Pancreas (tissue), 10 donors: ENCODE data around the gene MAP1B. TPM values are rescaled to one million over a fixed set of nuclear protein-coding genes. Genes with fewer than 3 reads are reported as not detected.

Experiments used
- ATAC-seq, 4 donors: fragments of 200-7000 bp; cut with Tn5 transposase; one replicate each; pipeline versions ENCODE4 v1.8.0 to v1.9.1; 2020; ENCODE audit warnings: mild to moderate bottlenecking in 4 of 4, moderate library complexity in 4 of 4
- DNase-seq, 6 donors: peaks; one replicate each; pipeline ENCODE4 v3.0.0-alpha.2; 2020
- FAIRE-seq: peaks from 2 replicates; lab custom pipeline; 2012; peaks lifted over from hg19 to GRCh38; lab: Jason Lieb, UNC
- H3K27ac ChIP-seq, 4 donors: fragments of 200-600 bp; sonication (generic); 1 replicate in 3 of 4; 2 replicates in 1 of 4; pipeline versions ENCODE4 v1.5.0 to v1.8.0; 2020
- H3K27me3 ChIP-seq, 4 donors: fragments of 200-600 bp; one replicate each; pipeline ENCODE4 v1.8.0; 2021
- H3K36me3 ChIP-seq, 3 donors: fragments of 200-600 bp; sonication (generic) in 1 of 3; one replicate each; pipeline versions ENCODE4 v1.5.0 to v1.8.0; 2020 to 2021
- H3K4me1 ChIP-seq, 3 donors: fragments of 200-600 bp; one replicate each; pipeline ENCODE4 v1.8.0; 2021
- H3K4me3 ChIP-seq, 4 donors: fragments of 200-600 bp; sonication (generic) in 2 of 4; one replicate each; pipeline versions ENCODE4 v1.5.0 to v1.8.0; 2020 to 2021
- H3K9me3 ChIP-seq, 4 donors: fragments of 200-600 bp; one replicate each; pipeline ENCODE4 v1.8.0; 2021
- WGBS, 2 donors: extraction: QIAGEN DNeasy Blood & Tissue Kit; methylation state at CpG; one replicate each; pipeline ENCODE4 v1.1.7; 2013; 5-methylcytosine and 5-hydroxymethylcytosine counted together
- intact Hi-C, 3 donors: fragments of 100-400 bp; cut with DNase I; formaldehyde crosslinking; loops; one replicate each; pipeline versions ENCODE4 v1.11.1 to v1.14.2; 2022
- polyA plus RNA-seq, 2 donors: library from polyadenylated mRNA; stranded (reverse); fragments of 200-250 nt; gene quantifications; one replicate each; pipeline ENCODE4 v1.2.3, GENCODE V29; 2013
- total RNA-seq, 6 donors: library from RNA; stranded (reverse); fragmentation: NEBNext Ultra II Directional in 4 of 6; extraction: Animal tissue kit (Norgen Biotek cat#: 25700) in 4 of 6; gene quantifications; one replicate each; pipeline versions ENCODE4 v1.2.1 to v1.2.4, GENCODE V29; 2021 to 2023
- TF ChIP-seq, protein P1 (sequence below), 4 donors: fragments of 200-600 bp; sonication (generic) in 3 of 4; IDR thresholded peaks; one replicate each; pipeline versions ENCODE4 v1.5.0 to v1.8.0; 2021; ENCODE audit warnings: antibody characterized with exemption in 4 of 4
- donor health status: healthy with polysubstance abuse.
- donor health status: DM: no; HTN: no; CAD: no; lungs with moderate emphysema.
- donor health status: DM: no; HTN: no; CAD: no.
- donor health status: control.
- donor health status: control.
- donor health status: Bipolar disorder and iron deficiency.
- donor health status: DM: yes; HTN: yes; CAD: no.
- donor health status: DM: no; HTN: no; CAD: no.
- donor health status: DM: no; HTN: no; CAD: no.
- donor health status: DM: yes; HTN: yes; CAD: no.

The MAP1B gene
- total and polyA plus RNA-seq, 8 donors: 2.4 to 16.8 (median 5.4) TPM

DNA sequence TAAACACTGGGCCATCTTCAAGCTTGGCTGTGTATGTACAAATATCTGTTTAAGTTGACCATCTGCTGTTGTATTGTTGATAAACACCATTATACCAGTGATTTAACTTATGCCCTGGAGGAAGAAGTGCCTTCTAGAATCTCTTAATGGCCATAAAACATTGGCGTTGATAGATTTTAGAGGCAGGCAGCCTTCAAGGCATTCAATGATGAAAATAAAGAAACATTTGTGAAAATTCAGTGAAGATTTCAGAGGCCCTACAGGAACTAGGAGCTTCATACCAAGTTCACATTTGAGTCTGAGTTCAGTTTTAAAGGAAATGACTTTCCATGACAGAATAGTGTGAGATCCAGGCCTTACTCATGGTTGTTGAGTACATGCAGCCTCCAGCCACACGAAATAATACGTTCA lies 52.2 kb downstream of the MAP1B start:
- H3K27me3 ChIP-seq: no peaks in the 10 kb centered on the region
- TF ChIP-seq, protein P1, sequence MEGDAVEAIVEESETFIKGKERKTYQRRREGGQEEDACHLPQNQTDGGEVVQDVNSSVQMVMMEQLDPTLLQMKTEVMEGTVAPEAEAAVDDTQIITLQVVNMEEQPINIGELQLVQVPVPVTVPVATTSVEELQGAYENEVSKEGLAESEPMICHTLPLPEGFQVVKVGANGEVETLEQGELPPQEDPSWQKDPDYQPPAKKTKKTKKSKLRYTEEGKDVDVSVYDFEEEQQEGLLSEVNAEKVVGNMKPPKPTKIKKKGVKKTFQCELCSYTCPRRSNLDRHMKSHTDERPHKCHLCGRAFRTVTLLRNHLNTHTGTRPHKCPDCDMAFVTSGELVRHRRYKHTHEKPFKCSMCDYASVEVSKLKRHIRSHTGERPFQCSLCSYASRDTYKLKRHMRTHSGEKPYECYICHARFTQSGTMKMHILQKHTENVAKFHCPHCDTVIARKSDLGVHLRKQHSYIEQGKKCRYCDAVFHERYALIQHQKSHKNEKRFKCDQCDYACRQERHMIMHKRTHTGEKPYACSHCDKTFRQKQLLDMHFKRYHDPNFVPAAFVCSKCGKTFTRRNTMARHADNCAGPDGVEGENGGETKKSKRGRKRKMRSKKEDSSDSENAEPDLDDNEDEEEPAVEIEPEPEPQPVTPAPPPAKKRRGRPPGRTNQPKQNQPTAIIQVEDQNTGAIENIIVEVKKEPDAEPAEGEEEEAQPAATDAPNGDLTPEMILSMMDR (IDR thresholded peaks at IDR 0.05): no peak
- no peaks in the 10 kb centered on the region for H3K9me3 ChIP-seq
- H3K4me3 ChIP-seq: no peak overlapping the region
- intact Hi-C loops: no loop called here
- no peak for ATAC-seq
- no peaks in the 10 kb centered on the region for H3K4me1 ChIP-seq
- DNase-seq: no peak
- no peak overlapping the region for H3K27ac ChIP-seq
- WGBS, 2 donors: 91 to 92% methylated on average over 3 of the region's 3 CpGs
- no peaks in the 10 kb centered on the region for H3K36me3 ChIP-seq
- no peak for FAIRE-seq

DNA sequence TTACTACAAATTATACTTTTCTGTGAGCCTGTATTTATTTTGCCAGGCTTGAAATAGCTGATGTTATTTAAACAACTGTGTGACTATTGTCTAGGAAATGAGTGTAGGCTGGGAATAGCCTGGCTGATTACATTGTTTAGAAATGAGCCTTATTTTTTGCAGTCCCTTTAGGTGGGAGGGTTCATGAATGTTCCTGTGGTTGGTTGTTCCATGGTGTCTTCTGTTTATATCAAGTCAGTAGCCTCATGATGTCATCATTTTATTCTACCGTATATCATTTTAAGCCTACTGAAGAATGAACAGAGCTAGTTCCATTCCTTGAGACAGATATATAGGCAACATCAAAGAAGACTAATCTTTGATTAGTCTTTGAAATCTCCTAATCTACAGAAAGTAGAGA lies 53.1 kb downstream of the MAP1B start:
- H3K4me3 ChIP-seq: no peak overlapping the region
- 90 to 93% methylated on average over 1 of the region's 1 CpG for WGBS, 2 donors
- FAIRE-seq (no peak), DNase-seq (no peak), ATAC-seq (no peak)
- H3K27me3 ChIP-seq: no peaks in the 10 kb centered on the region
- H3K9me3 ChIP-seq: no peaks in the 10 kb centered on the region
- H3K36me3 ChIP-seq: no peaks in the 10 kb centered on the region
- intact Hi-C loops: no loop called here
- TF ChIP-seq, protein P1 (IDR thresholded peaks at IDR 0.05): no peak
- H3K4me1 ChIP-seq: no peaks in the 10 kb centered on the region
- no peak overlapping the region for H3K27ac ChIP-seq

DNA sequence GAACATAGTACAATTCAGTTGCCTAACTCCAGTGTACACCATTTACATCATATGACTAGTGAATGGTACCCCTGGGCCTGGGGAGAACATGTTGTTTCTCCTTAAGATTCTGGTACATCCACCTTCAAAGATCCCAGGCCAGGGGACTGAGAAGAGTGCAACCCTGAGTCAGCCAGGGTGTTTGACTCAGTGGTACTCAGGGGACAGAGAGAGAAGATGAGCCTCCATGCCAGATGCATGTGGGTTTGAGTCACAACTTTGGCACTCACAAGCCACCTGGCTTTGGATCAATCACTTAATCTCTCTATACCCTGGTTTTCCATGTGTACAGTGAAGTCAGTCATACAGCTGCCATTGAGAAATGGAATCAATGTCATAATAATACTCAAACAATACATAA lies 53.7 kb downstream of the MAP1B start:
- FAIRE-seq: no peak
- no peak for DNase-seq
- Histone ChIP-seq H3K27me3 (no peaks in the 10 kb centered on the region), H3K27ac (no peak overlapping the region), H3K36me3 (no peaks in the 10 kb centered on the region), H3K4me1 (no peaks in the 10 kb centered on the region), H3K9me3 (no peaks in the 10 kb centered on the region), H3K4me3 (no peak overlapping the region)
- TF ChIP-seq, protein P1 (IDR thresholded peaks at IDR 0.05): no peak
- ATAC-seq: no peak
- intact Hi-C loops: no loop called here

DNA sequence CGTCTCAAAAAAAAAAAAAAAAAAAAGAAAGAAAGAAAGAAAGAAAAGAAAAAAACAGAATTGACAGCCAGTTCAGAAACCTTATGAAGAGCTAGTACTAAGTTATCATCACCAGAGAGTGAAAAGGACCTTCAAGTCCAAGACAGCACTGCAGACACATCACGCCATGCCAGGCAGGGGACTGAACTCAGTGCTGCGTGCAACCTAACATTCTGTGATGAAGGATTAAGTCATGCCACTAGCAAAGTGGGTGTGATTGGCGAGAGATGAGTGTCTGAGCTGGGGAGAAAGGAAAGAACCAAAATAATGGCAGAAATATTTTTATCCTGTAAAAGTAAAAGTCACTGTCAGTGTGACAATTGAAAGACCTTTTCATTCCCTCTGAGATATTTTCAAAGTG lies 54.7 kb downstream of the MAP1B start:
- TF ChIP-seq, protein P1 (IDR thresholded peaks at IDR 0.05): no peak
- Histone ChIP-seq H3K36me3 (no peaks in the 10 kb centered on the region), H3K4me3 (no peak overlapping the region), H3K27me3 (no peaks in the 10 kb centered on the region), H3K27ac (no peak overlapping the region), H3K4me1 (no peaks in the 10 kb centered on the region), H3K9me3 (no peaks in the 10 kb centered on the region)
- intact Hi-C loops: no loop called here
- WGBS, 2 donors: 81 to 84% methylated on average over 4 of the region's 4 CpGs
- DNase-seq: no peak
- no peak for FAIRE-seq
- ATAC-seq: no peak

DNA sequence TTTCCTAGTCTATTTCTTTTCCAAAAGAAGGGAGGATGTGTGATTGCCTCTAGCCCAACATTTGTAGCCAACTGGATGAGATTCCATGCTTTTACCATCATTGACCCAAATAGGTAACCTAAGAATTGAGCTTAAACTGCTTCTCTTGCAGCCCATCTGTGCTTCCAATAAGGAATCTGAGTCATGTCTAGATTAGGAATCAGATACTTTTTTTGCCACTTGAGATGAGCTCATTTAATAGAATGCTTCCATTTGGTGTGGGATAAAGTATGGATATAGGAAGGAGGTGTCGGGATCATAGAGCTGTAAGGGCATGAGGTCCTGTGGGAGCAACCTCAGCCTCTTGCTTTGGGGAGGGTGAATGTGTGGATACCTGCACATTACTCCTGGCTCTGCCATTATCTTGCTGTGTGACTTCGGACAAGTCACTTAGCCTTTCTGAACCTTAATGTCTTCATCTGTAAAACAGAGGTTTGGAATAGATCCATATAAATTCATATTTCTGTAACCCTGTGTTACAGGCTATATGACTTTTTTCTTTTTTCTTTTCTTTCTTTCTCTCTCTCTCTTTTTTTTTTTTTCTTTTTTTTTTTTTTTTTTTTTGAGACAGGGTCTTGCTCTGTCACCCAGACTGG lies 56.2 kb downstream of the MAP1B start:
- WGBS, 2 donors: 90 to 98% methylated on average over 2 of the region's 2 CpGs
- intact Hi-C loops: no loop called here
- H3K36me3 ChIP-seq: no peaks in the 10 kb centered on the region
- no peaks in the 10 kb centered on the region for H3K4me1 ChIP-seq
- no peak overlapping the region for H3K4me3 ChIP-seq
- H3K9me3 ChIP-seq: no peaks in the 10 kb centered on the region
- H3K27ac ChIP-seq: no peak overlapping the region
- TF ChIP-seq, protein P1 (IDR thresholded peaks at IDR 0.05): no peak
- no peak for DNase-seq
- FAIRE-seq: no peak
- ATAC-seq: no peak
- H3K27me3 ChIP-seq: no peaks in the 10 kb centered on the region
